Measurements from ENCODE around the gene SNX3.

DNA sequence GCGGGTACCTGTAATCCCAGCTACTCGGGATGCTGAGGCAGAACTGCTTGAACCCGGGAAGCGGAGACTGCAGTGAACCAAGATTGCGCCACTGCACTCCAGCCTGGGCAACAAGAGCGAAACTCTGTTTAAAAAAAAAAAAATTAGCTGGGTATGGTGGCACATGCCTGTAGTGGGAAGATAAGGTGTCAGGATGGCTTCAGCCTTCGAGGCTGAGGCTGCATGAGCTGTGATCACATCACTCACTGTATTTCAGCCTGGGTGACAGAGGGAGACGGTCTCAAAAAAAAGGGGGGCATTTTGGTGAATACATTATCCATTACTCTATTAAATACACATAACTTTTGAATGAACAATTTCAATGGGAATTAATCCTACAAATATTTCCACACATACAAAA lies 32.4 kb downstream of the SNX3 start:
- TF ChIP-seq ZNF239 (tag by site-specific recombination; IDR thresholded peaks at IDR 0.05) (no peak), ZNF623 (tag by site-specific recombination; IDR thresholded peaks at IDR 0.05) (no peak)
- TF ChIP-seq, protein P1, sequence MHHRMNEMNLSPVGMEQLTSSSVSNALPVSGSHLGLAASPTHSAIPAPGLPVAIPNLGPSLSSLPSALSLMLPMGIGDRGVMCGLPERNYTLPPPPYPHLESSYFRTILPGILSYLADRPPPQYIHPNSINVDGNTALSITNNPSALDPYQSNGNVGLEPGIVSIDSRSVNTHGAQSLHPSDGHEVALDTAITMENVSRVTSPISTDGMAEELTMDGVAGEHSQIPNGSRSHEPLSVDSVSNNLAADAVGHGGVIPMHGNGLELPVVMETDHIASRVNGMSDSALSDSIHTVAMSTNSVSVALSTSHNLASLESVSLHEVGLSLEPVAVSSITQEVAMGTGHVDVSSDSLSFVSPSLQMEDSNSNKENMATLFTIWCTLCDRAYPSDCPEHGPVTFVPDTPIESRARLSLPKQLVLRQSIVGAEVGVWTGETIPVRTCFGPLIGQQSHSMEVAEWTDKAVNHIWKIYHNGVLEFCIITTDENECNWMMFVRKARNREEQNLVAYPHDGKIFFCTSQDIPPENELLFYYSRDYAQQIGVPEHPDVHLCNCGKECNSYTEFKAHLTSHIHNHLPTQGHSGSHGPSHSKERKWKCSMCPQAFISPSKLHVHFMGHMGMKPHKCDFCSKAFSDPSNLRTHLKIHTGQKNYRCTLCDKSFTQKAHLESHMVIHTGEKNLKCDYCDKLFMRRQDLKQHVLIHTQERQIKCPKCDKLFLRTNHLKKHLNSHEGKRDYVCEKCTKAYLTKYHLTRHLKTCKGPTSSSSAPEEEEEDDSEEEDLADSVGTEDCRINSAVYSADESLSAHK (tag by site-specific recombination; IDR thresholded peaks at IDR 0.05), result no peak

Data from HEK293 (cell line).